Measurements from ENCODE around the gene ADPRS. TPM values are rescaled to one million over a fixed set of nuclear protein-coding genes. Genes with fewer than 3 reads are reported as not detected.

ADPRS gene
- total and polyA plus RNA-seq, 2 donors (not counting 3 experiments of a cell fraction or from before 2014, with no cell fraction given), result 32.9 to 48.1 TPM

DNA sequence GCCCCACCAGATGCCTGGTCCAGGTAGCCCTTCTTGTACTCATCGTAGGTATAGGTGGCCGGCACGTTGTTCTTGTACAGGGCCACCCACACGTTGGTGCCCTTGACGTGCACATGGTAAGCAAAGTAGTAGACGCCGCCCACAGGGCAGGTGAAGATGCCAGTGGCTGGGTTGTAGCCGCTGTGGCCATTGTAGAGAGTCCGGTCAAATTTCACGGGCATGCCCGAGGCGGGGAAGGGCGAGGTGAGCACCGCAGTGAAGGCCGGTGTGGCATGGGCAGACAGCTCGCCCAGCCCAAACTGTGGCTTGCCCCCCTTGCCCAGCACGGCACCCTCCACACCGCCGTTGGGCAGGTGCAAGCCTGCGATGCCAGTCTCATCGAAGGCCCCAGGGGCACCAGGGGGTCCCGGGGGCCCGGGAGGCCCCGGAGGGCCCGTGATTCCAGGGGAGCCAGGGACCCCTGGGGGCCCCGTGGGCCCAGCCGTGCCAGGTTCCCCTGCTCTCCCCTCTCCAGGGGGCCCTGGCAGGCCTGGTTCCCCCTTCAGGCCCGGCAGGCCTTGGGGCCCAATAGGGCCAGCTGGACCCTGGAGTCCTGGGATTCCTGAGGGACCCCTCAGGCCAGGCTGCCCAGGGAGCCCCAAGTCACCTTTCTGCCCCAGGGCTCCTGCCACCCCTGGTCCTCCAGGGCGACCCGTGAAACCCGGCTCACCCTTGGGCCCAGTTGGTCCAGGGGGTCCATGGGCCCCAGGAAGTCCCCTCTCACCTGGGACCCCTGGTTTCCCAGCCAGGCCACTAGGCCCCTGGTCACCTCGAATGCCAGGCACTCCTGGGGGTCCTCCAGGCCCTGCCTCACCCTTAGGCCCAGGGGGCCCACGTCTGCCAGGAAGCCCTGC lies 9.2 kb downstream of the ADPRS start:
- intact Hi-C loops (cut with micrococcal nuclease) (no loop called here), dilution Hi-C loops (cut with MboI; ENCODE audit: extremely low pct_ligation_motif_present, low sequenced_read_pairs) (no loop called here)
- no TSS peak for BruUV-seq (replicated peaks)
- no peak overlapping the region for H3K27ac ChIP-seq (ENCODE audit: insufficient read depth, low read depth, low read length)
- ChIA-PET POLR2A (no interaction called here), CTCF (interaction anchor here (0.6 to 13.8 kb wide), 12 partner anchors 31 to 352 kb away, joined by 3 to 233 read pairs (median 4); partner anchors contain the start of genes OSCP1 and TRAPPC3)
- H3K36me3 ChIP-seq (ENCODE audit: control insufficient read depth in 2 of 2, extremely low read depth in 1 of 2, insufficient read depth in 2 of 2, low read length in 2 of 2), result peaks cover 9 to 18% of the 10 kb centered on the region in 2 experiments
- no peak overlapping the region for H2AFZ ChIP-seq (ENCODE audit: low read depth, low read length)
- no peak overlapping the region for H3K9ac ChIP-seq (replicated peaks; ENCODE audit: extremely low read depth, insufficient read depth, low read length)
- H3K4me1 ChIP-seq (ENCODE audit: control insufficient read depth, extremely low read depth, insufficient read depth, low read length), result no peaks in the 10 kb centered on the region
- no peaks in the 10 kb centered on the region for H3K9me1 ChIP-seq (replicated peaks; ENCODE audit: control insufficient read depth, extremely low read depth, insufficient read depth, low read length)
- no peaks in the 10 kb centered on the region for H4K20me1 ChIP-seq (replicated peaks; ENCODE audit: control insufficient read depth, extremely low read depth, insufficient read depth, low read length)
- H3K79me2 ChIP-seq (ENCODE audit: control insufficient read depth, insufficient read depth, low read length), result no peaks in the 10 kb centered on the region
- DNase-seq (ENCODE audit: low read depth, low spot score) (no peak), FAIRE-seq (no peak)
- H3K27me3 ChIP-seq (ENCODE audit: control insufficient read depth in 2 of 2, insufficient read depth in 2 of 2, low read length in 2 of 2), result no peaks in the 10 kb centered on the region
- no peak overlapping the region for H3K4me2 ChIP-seq (ENCODE audit: insufficient read depth, low read length)
- H3K9me3 ChIP-seq (replicated peaks; ENCODE audit: control insufficient read depth, insufficient read depth, low read length), result no peaks in the 10 kb centered on the region
- TF ChIP-seq EZH2 (IDR thresholded peaks at IDR 0.05; ENCODE audit: borderline replicate concordance, low read depth, low read length, severe bottlenecking), result no peak
- TF ChIP-seq MYC (IDR thresholded peaks at IDR 0.05; ENCODE audit: low read depth, low read length), result no peak
- no peak for TF ChIP-seq POLR2A (IDR thresholded peaks at IDR 0.05; ENCODE audit: low read depth, low read length)
- TF ChIP-seq JUN (IDR thresholded peaks at IDR 0.05; ENCODE audit: borderline replicate concordance, insufficient read depth, insufficient read length, low read depth), result no peak
- no peak overlapping the region for H3K4me3 ChIP-seq (replicated peaks in 1 of 3; ENCODE audit: insufficient read depth in 1 of 3, low read depth in 1 of 3, low read length in 3 of 3)

DNA sequence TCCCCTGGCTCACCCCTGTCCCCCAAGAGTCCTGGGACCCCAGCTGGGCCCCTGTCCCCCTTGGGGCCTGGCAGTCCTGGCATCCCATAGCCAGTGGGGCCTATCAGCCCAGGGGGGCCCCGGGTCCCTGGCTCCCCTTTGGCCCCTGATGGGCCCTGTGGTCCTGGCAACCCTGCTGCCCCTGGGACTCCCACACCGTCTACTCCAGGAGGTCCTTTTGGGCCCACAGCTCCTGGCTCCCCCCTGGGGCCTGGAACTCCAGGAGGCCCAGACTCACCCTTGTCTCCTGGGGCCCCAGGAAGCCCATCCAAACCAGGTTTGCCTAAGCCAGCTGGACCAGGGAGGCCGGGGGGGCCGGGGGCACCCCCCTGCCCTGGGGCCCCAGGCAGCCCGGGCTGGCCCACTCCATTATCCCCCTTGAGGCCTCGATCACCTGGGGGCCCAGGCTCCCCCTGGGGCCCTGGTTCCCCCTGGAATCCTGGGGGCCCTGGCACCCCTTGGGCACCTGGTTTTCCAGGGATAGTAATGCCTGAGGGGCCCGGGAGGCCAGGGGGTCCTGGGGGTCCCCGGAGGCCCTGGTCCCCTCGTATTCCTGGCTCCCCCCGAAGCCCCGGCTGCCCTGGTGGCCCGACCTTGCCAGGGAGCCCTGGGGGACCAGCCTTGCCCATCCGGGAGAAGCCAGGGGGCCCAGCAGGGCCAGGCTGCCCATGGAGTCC lies 10.1 kb downstream of the ADPRS start:
- TF ChIP-seq POLR2AphosphoS5 (IDR thresholded peaks at IDR 0.05; ENCODE audit: insufficient read depth, low read depth, low read length), result no peak
- no peak for TF ChIP-seq MYC (IDR thresholded peaks at IDR 0.05; ENCODE audit: low read depth, low read length)
- TF ChIP-seq, protein P1, sequence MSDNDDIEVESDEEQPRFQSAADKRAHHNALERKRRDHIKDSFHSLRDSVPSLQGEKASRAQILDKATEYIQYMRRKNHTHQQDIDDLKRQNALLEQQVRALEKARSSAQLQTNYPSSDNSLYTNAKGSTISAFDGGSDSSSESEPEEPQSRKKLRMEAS (IDR thresholded peaks at IDR 0.05; ENCODE audit: insufficient read depth, insufficient read length), result no peak
- TF ChIP-seq JUN (IDR thresholded peaks at IDR 0.05; ENCODE audit: borderline replicate concordance, insufficient read depth, insufficient read length, low read depth), result no peak
- TF ChIP-seq, protein P2, sequence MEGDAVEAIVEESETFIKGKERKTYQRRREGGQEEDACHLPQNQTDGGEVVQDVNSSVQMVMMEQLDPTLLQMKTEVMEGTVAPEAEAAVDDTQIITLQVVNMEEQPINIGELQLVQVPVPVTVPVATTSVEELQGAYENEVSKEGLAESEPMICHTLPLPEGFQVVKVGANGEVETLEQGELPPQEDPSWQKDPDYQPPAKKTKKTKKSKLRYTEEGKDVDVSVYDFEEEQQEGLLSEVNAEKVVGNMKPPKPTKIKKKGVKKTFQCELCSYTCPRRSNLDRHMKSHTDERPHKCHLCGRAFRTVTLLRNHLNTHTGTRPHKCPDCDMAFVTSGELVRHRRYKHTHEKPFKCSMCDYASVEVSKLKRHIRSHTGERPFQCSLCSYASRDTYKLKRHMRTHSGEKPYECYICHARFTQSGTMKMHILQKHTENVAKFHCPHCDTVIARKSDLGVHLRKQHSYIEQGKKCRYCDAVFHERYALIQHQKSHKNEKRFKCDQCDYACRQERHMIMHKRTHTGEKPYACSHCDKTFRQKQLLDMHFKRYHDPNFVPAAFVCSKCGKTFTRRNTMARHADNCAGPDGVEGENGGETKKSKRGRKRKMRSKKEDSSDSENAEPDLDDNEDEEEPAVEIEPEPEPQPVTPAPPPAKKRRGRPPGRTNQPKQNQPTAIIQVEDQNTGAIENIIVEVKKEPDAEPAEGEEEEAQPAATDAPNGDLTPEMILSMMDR (IDR thresholded peaks at IDR 0.05; ENCODE audit: extremely low read depth in 1 of 2, insufficient read depth in 1 of 2, low read depth in 1 of 2, low read length in 2 of 2), result no peak
- no peak for TF ChIP-seq GATA2 (IDR thresholded peaks at IDR 0.05; ENCODE audit: insufficient read depth, insufficient read length, low read depth, low read length)
- no peak for TF ChIP-seq POLR2A (IDR thresholded peaks at IDR 0.05; ENCODE audit: low read depth, low read length)
- TF ChIP-seq FOS (IDR thresholded peaks at IDR 0.05; ENCODE audit: borderline replicate concordance, insufficient read depth, low read length), result no peak
- TF ChIP-seq EZH2 (IDR thresholded peaks at IDR 0.05; ENCODE audit: borderline replicate concordance, low read depth, low read length, severe bottlenecking), result no peak
- Histone ChIP-seq H3K4me1 (ENCODE audit: control insufficient read depth, extremely low read depth, insufficient read depth, low read length) (no peaks in the 10 kb centered on the region), H4K20me1 (replicated peaks; ENCODE audit: control insufficient read depth, extremely low read depth, insufficient read depth, low read length) (no peaks in the 10 kb centered on the region), H3K27me3 (ENCODE audit: control insufficient read depth in 2 of 2, insufficient read depth in 2 of 2, low read length in 2 of 2) (no peaks in the 10 kb centered on the region), H3K36me3 (ENCODE audit: control insufficient read depth in 2 of 2, extremely low read depth in 1 of 2, insufficient read depth in 2 of 2, low read length in 2 of 2) (peaks cover 2 to 10% of the 10 kb centered on the region in 2 experiments), H3K4me2 (ENCODE audit: insufficient read depth, low read length) (no peak overlapping the region), H3K9me3 (replicated peaks; ENCODE audit: control insufficient read depth, insufficient read depth, low read length) (no peaks in the 10 kb centered on the region), H3K9me1 (replicated peaks; ENCODE audit: control insufficient read depth, extremely low read depth, insufficient read depth, low read length) (no peaks in the 10 kb centered on the region), H3K4me3 (replicated peaks in 1 of 3; ENCODE audit: insufficient read depth in 1 of 3, low read depth in 1 of 3, low read length in 3 of 3) (no peak overlapping the region), H3K9ac (replicated peaks; ENCODE audit: extremely low read depth, insufficient read depth, low read length) (no peak overlapping the region), H2AFZ (ENCODE audit: low read depth, low read length) (no peak overlapping the region), H3K27ac (ENCODE audit: insufficient read depth, low read depth, low read length) (no peak overlapping the region), H3K79me2 (ENCODE audit: control insufficient read depth, insufficient read depth, low read length) (no peaks in the 10 kb centered on the region)
- no TSS peak for BruUV-seq (replicated peaks)
- no peak for FAIRE-seq
- dilution Hi-C loops (cut with MboI; ENCODE audit: extremely low pct_ligation_motif_present, low sequenced_read_pairs) (no loop called here), intact Hi-C loops (cut with micrococcal nuclease) (loop anchor here (1.0 kb wide), 6 partner anchors 35 to 322 kb away; partner anchors contain the start of gene TRAPPC3)
- CTCF ChIA-PET, result interaction anchor here (1.0 to 13.8 kb wide), 3 partner anchors 36 to 187 kb away, joined by 4 to 233 read pairs (median 8); no protein-coding TSS in a partner anchor
- no peak for DNase-seq (ENCODE audit: low read depth, low spot score)
- POLR2A ChIA-PET, result no interaction called here

Data from endothelial cell of umbilical vein (primary cell).